PC-9 (cell line): Measurements from ENCODE around the gene ULK1.

Experiments
- CTCF ChIP-seq: fragments of 200-600 bp; sonication (generic); conservative IDR thresholded peaks from 2 replicates; pipeline ENCODE4 v1.6.1; 2017; ENCODE audit warnings: mixed run types, antibody characterized with exemption, mild to moderate bottlenecking, moderate library complexity
- EZH2 ChIP-seq: fragments of 200-600 bp; sonication (generic); IDR thresholded peaks from 2 replicates; pipeline ENCODE4 v1.8.0; 2017; ENCODE audit warnings: antibody characterized with exemption, low read depth

- TF ChIP-seq CTCF, result no peak
- no peak for TF ChIP-seq EZH2
These were observed 53.8 kb downstream of the ULK1 start for GRCh38 chr12:131948166-131948712.
